Brain microvascular endothelial cell (primary cell): Measurements from ENCODE around the gene SPTBN4.
"Not testable (repeated sequence)": the region's sequence is repeated elsewhere in the genome, so short reads cannot be mapped to it uniquely, and the experiment has no call there.

Experiments used
- DNase-seq: peaks from one replicate; pipeline ENCODE4 v3.0.0-alpha.2; 2020
- H3K27ac ChIP-seq: fragments of 250-450 bp; sonication (Bioruptor Pico); 2 replicates; pipeline ENCODE4 v1.5.1; 2020; ENCODE audit warnings: mild to moderate bottlenecking, moderate library complexity
- H3K27me3 ChIP-seq: fragments of 250-450 bp; sonication (Bioruptor Pico); replicated peaks from 2 replicates; pipeline ENCODE4 v1.5.1; 2020; ENCODE audit warnings: mild to moderate bottlenecking
- H3K36me3 ChIP-seq: fragments of 250-450 bp; sonication (Bioruptor Pico); replicated peaks from 2 replicates; pipeline ENCODE4 v1.5.1; 2020; ENCODE audit warnings: mild to moderate bottlenecking
- H3K4me3 ChIP-seq: 2 replicates; pipeline ENCODE4 v1.5.1; 2011; ENCODE audit warnings: low read depth, mild to moderate bottlenecking, control low read depth, low read length, moderate library complexity
- in situ Hi-C: cut with HindIII; loops from 2 replicates; pipeline ENCODE4 v1.10.0; 2017; ENCODE audit warnings: low sequenced_read_pairs, low pct_ligation_motif_present
- TF ChIP-seq, protein P1 (sequence below): IDR thresholded peaks from 2 replicates; pipeline ENCODE4 v1.5.1; 2011; ENCODE audit warnings: low read depth, mild to moderate bottlenecking, moderate library complexity, low read length, control low read depth, inconsistent platforms; ENCODE audit errors: missing control alignments

SPTBN4 gene

DNA sequence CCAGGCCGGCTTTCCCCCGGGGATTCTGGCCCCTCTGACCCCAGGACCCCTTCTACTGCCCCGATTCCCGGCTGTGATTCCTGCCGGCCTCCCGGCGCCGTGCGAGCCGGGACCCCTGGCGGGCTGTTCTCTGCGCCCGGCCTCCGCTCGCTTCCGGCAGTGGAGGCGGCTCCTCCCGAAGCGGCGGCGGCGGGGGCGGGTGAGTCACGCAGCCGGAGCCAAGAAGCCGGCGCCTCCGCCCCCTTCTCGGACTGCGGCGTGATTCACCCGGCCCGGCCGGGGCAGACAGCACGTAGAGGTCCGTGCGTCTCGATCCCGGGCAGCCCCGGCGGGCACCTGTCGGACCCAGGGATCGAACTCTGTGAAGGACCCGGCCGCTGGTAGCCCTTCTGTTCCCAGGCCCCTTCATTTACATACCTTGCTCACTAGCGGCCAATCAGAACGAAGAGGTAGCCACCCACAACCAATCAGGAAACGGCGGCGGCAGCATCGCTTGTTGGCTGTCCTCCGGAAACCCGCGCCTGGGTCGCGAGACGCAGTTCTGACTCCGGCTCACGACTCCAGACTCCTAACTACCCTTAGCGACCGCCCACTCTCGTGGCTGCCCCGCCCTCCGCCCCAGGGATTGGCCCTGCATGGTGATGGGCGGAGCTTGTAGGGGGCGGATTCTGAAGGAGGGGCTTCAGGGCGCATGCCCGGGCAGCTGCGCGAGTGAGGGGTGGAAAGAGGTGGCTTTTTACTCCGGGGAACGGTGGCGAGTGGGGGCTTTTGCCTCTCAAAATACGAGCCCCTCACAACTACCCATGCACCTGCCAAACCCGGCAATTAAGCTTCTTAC, 41.1 kb upstream of the SPTBN4 start, which contains the start of gene SERTAD1:
SERTAD1 (minus strand) TSS at position 543 of the 838 bp plus-strand sequence. CDS start 2,446 bp downstream, outside the sequence.
- peak within 1 kb of the TSS; percentile 85 for H3K4me3 ChIP-seq
- peaks cover 13% of the 10 kb centered on the region for H3K36me3 ChIP-seq

DNA sequence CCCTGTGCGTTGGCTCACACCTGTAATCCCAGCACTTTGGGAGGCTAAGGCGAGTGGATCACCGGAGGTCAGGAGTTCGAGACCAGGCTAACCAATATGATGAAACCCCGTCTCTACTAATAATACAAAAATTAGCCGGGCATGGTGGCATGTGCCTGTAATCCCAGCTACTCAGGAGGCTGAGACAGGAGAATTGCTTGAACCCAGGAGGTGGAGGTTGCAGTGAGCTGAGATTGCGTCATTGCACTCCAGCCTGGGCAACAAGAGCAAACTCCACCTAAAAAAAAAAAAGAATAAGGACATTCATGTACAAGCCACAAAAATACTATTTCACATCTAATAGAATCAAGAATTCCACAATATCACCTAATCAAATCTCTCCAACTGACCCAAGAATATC, 38.6 kb upstream of the SPTBN4 start:
- DNase-seq, in situ Hi-C loops, H3K27me3 ChIP-seq, H3K4me3 ChIP-seq, H3K27ac ChIP-seq, H3K36me3 ChIP-seq: not testable (repeated sequence)

More for the DNA sequence above, 41.1 kb upstream of the SPTBN4 start, which contains the start of gene SERTAD1:
- Histone ChIP-seq H3K27ac (peak within 1 kb of the TSS; percentile 99), H3K27me3 (no peaks in the 10 kb centered on the region)
- in situ Hi-C loops, result no loop called here
- peak; percentile 99 for DNase-seq
- TF ChIP-seq, protein P1, sequence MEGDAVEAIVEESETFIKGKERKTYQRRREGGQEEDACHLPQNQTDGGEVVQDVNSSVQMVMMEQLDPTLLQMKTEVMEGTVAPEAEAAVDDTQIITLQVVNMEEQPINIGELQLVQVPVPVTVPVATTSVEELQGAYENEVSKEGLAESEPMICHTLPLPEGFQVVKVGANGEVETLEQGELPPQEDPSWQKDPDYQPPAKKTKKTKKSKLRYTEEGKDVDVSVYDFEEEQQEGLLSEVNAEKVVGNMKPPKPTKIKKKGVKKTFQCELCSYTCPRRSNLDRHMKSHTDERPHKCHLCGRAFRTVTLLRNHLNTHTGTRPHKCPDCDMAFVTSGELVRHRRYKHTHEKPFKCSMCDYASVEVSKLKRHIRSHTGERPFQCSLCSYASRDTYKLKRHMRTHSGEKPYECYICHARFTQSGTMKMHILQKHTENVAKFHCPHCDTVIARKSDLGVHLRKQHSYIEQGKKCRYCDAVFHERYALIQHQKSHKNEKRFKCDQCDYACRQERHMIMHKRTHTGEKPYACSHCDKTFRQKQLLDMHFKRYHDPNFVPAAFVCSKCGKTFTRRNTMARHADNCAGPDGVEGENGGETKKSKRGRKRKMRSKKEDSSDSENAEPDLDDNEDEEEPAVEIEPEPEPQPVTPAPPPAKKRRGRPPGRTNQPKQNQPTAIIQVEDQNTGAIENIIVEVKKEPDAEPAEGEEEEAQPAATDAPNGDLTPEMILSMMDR, result peak; percentile 64

DNA sequence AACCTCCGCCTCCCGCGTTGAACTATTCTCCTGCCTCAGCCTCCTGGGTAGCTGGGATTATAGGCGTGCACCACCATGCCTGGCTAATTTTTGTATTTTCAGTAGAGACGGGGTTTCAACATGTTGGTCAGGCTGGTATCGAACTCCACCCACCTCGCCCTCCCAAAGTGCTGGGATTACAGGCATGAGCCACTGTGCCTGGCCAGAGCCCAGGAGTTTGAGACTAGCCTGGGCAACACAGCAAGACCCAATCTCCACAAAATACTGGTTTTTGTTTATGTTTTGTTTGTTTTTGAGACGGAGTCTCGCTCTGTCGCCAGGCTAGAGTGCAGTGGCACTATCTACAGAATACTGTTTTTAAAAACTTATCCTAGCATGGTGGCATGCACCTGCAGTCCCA, 36.6 kb upstream of the SPTBN4 start:
- H3K27ac ChIP-seq, H3K4me3 ChIP-seq, H3K27me3 ChIP-seq, DNase-seq, in situ Hi-C loops, H3K36me3 ChIP-seq: not testable (repeated sequence)

DNA sequence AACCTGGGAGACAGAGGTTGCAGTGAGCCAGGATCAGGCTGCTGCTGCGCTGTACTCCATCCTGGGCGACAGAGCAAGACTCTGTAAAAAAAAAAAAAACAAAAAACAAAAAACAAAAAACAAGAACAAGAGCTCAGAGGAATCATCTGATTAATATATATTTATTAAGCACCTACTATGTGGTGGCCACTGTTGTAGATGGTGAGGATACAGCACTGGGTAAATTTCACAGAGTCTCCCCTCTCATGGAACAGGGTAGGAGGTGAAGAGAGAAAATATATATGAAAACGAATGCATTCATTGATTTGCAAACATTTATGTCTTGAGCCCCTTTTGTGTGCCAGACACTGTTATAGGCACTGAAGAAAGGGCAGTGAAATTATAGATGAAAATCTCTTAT, 35.1 kb upstream of the SPTBN4 start:
- in situ Hi-C loops, result no loop called here
- H3K4me3 ChIP-seq, result no peak overlapping the region
- no peaks in the 10 kb centered on the region for H3K36me3 ChIP-seq
- H3K27ac ChIP-seq, result no peak overlapping the region
- TF ChIP-seq, protein P1, result no peak
- no peak for DNase-seq
- no peaks in the 10 kb centered on the region for H3K27me3 ChIP-seq

DNA sequence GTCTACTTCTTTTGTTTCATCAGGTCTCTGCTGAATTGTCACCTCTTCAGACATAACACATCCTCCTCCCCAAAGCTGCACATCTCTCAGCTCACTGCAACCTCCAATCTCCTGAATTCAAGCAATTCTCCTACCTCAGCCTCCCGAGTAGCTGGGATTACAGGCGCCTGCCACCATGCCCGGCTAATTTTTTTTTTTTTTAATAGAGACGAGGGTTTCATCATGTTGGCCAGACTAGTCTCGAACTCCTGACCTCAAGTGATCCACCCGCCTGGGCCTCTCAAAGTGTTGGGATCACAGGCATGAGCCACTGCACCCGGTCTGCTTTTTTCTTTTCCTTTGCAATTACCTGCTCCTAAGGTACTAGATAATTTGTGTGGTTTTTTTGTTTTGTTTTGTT, 34.0 kb upstream of the SPTBN4 start:
- peak overlapping the region; percentile 79 for H3K27ac ChIP-seq
- H3K36me3 ChIP-seq, in situ Hi-C loops, H3K4me3 ChIP-seq, H3K27me3 ChIP-seq, DNase-seq: not testable (repeated sequence)

DNA sequence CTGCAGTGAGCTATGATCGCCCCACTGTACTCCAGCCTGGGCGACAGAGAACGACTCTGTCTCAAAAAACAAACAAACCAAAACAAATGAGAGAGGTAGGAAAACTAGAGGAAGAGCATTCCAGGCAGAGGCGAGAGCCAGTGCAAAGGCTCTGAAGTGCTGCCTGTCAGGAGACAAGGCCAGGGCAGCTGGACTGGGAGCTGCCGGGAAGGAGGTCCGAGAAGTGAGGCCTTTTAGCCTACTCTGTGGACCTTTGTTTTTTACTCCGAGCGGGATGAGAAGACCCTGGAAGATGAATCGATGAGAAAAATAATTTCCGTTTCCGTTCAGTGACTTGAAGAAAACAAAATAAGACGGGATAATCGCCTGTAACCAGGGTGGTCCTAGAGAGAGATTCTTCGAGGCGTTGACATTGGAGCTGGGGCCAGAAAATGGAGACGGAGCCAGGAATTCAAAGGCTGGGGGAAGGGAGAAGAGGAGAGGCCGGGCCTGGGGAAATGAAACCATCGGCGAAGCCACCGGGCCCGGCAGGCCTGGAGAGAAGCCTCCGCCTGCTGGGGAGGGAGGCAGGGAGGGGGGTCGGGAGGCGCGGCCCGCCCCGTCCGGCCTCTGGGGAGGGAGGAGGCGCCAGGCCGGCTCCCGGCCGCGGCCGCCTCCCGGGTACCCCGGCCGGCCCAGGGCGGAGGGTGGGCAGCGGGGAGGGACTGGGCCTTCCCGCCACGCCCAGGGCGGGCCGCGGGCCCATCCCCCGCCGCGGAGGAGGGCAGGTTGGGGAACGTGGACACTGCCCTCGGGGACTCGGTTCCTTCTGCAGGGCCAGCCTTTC, 33.2 kb upstream of the SPTBN4 start:
- in situ Hi-C loops, result no loop called here
- H3K27me3 ChIP-seq, result no peaks in the 10 kb centered on the region
- TF ChIP-seq, protein P1, result no peak
- peak overlapping the region; percentile 48 for H3K4me3 ChIP-seq
- H3K27ac ChIP-seq, result peak overlapping the region; percentile 79
- DNase-seq, result peak; percentile 74
- no peaks in the 10 kb centered on the region for H3K36me3 ChIP-seq

DNA sequence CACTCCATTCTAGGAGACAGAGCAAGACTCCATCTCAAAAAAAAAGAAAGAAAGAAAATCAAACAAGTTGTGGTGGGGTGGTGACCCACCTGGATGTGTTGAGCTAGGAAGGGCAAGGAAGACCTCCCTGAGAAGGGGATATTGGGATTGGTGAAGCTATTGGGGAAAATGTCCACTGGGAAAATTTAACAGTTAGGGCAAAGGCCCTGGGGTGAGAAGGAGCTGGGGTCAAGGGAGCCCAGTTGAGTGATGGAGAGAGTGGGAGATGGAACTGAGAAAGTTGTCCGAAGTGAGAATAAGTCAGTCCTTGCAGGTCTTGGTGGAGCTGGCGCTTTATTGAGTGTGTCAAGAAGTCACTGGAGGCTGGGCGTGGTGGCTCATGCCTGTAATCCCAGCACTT, 28.5 kb upstream of the SPTBN4 start:
- TF ChIP-seq, protein P1, result no peak
- no peak for DNase-seq
- Histone ChIP-seq H3K27ac (no peak overlapping the region), H3K36me3 (peaks cover 20% of the 10 kb centered on the region), H3K27me3 (no peaks in the 10 kb centered on the region), H3K4me3 (no peak overlapping the region)
- in situ Hi-C loops, result no loop called here
